DMS153 treated with DMSO at 0.1 percent for 48 hours (cell line): Measurements from ENCODE around the gene TCERG1L.
"Not testable (repeated sequence)": the region's sequence is repeated elsewhere in the genome, so short reads cannot be mapped to it uniquely, and the experiment has no call there.

Source experiments
- DNase-seq: peaks from one replicate; lab custom pipeline; 2025; ENCODE audit not compliant: unreplicated experiment; lab: John Stamatoyannopoulos, UW

TCERG1L gene

GRCh38 chr10:131311661-131312477 lies at the start of gene TCERG1L:
Gene TCERG1L (minus strand): TSS chr10:131311721. CDS start chr10:131311635, 86 bp downstream.
- peak; percentile 11 for DNase-seq

- no peak for DNase-seq
These were observed 47.4 kb upstream of the TCERG1L start for GRCh38 chr10:131358741-131359442.

- DNase-seq = no peak
These were observed 44.9 kb upstream of the TCERG1L start for GRCh38 chr10:131356442-131356841.

- DNase-seq = no peak
These were observed 44.4 kb upstream of the TCERG1L start for GRCh38 chr10:131355881-131356280.

GRCh38 chr10:131355056-131355455 lies 43.5 kb upstream of the TCERG1L start:
- DNase-seq = no peak

GRCh38 chr10:131354380-131354779 lies 42.9 kb upstream of the TCERG1L start:
- no peak for DNase-seq

- DNase-seq = no peak
These were observed 41.3 kb upstream of the TCERG1L start for GRCh38 chr10:131352765-131353290.

GRCh38 chr10:131350660-131351059 lies 39.1 kb upstream of the TCERG1L start:
- DNase-seq = no peak

- no peak for DNase-seq
These were observed 38.7 kb upstream of the TCERG1L start for GRCh38 chr10:131350245-131350644.

GRCh38 chr10:131346456-131346855 lies 34.9 kb upstream of the TCERG1L start:
- DNase-seq = no peak

GRCh38 chr10:131345691-131346090 lies 34.2 kb upstream of the TCERG1L start:
- DNase-seq = no peak

- no peak for DNase-seq
These were observed 33.2 kb upstream of the TCERG1L start for GRCh38 chr10:131344747-131345146.

GRCh38 chr10:131337741-131338140 lies 26.2 kb upstream of the TCERG1L start:
- no peak for DNase-seq

- DNase-seq = no peak
These were observed 21.3 kb upstream of the TCERG1L start for GRCh38 chr10:131332821-131333220.

GRCh38 chr10:131323880-131324279 lies 12.4 kb upstream of the TCERG1L start:
- DNase-seq = no peak

GRCh38 chr10:131323025-131323424 lies 11.5 kb upstream of the TCERG1L start:
- DNase-seq = no peak

- DNase-seq = not testable (repeated sequence)
These were observed 11.1 kb upstream of the TCERG1L start for GRCh38 chr10:131322575-131322974.

GRCh38 chr10:131320860-131321604 lies 9.5 kb upstream of the TCERG1L start:
- no peak for DNase-seq

GRCh38 chr10:131318814-131319213 lies 7.3 kb upstream of the TCERG1L start:
- DNase-seq = no peak

GRCh38 chr10:131318291-131318690 lies 6.8 kb upstream of the TCERG1L start:
- DNase-seq = no peak

GRCh38 chr10:131316321-131317075 lies 5.0 kb upstream of the TCERG1L start:
- no peak for DNase-seq
